ENCODE measurements around the gene GLI3. TPM values are rescaled to one million over a fixed set of nuclear protein-coding genes. Genes with fewer than 3 reads are reported as not detected.

The GLI3 gene
- total and polyA plus RNA-seq, 2 experiments from 2014 or later, result 4.0 to 5.2 TPM

GRCh38 chr7:42213093-42213492 is 23.9 kb downstream of the GLI3 start:
- in situ Hi-C loops (cut with MboI), result no loop called here
- WGBS, 2 experiments (ENCODE audit: low coverage in 1 of 2, low lambda C conversion rate in 2 of 2, missing lambda C conversion rate in 2 of 2), result 73% methylated on average over 3 of the region's 3 CpGs
- Histone ChIP-seq H3K27ac (no peak overlapping the region), H3K79me2 (ENCODE audit: insufficient read depth) (peaks cover 12% of the 10 kb centered on the region), H3K36me3 (ENCODE audit: low read depth) (no peaks in the 10 kb centered on the region), H3K9ac (no peak overlapping the region), H3K4me1 (ENCODE audit: insufficient read depth) (peaks cover 29% of the 10 kb centered on the region), H3K4me3 (no peak overlapping the region), H3K4me2 (ENCODE audit: unreplicated experiment) (no peak overlapping the region), H3K9me3 (ENCODE audit: low read depth) (no peaks in the 10 kb centered on the region), H3F3A (ENCODE audit: insufficient read depth) (0 out of 2 replicates have a peak, but pooled peaks cover 4% of the 10 kb centered on the region), H2AFZ (no peak overlapping the region), H3K27me3 (replicated peaks; ENCODE audit: insufficient read depth) (no peaks in the 10 kb centered on the region), H4K20me1 (ENCODE audit: insufficient read depth) (no peaks in the 10 kb centered on the region), H3K9me2 (ENCODE audit: insufficient read depth) (no peaks in the 10 kb centered on the region)
- TF ChIP-seq EZH2phosphoT487 (IDR thresholded peaks at IDR 0.05; ENCODE audit: insufficient read depth, low read depth) (no peak), EZH2 (IDR thresholded peaks at IDR 0.05; ENCODE audit: insufficient read depth, poor library complexity, severe bottlenecking) (no peak)
- DNase-seq, result no peak

GRCh38 chr7:42212541-42213090 is 24.4 kb downstream of the GLI3 start:
- no peak overlapping the region for H3K27ac ChIP-seq
- in situ Hi-C loops (cut with MboI), result no loop called here
- no peak for DNase-seq
- no peaks in the 10 kb centered on the region for H4K20me1 ChIP-seq (ENCODE audit: insufficient read depth)
- H3K27me3 ChIP-seq (replicated peaks; ENCODE audit: insufficient read depth), result no peaks in the 10 kb centered on the region
- H3K79me2 ChIP-seq (ENCODE audit: insufficient read depth), result peaks cover 12% of the 10 kb centered on the region; the same call in 1 of the 2 replicates
- H3F3A ChIP-seq (ENCODE audit: insufficient read depth), result no peaks in the 10 kb centered on the region
- H3K4me3 ChIP-seq, result no peak overlapping the region
- no peak for TF ChIP-seq EZH2 (IDR thresholded peaks at IDR 0.05; ENCODE audit: insufficient read depth, poor library complexity, severe bottlenecking)
- no peak for TF ChIP-seq EZH2phosphoT487 (IDR thresholded peaks at IDR 0.05; ENCODE audit: insufficient read depth, low read depth)
- no peak overlapping the region for H3K4me2 ChIP-seq (ENCODE audit: unreplicated experiment)
- no peak overlapping the region for H2AFZ ChIP-seq
- H3K4me1 ChIP-seq (ENCODE audit: insufficient read depth), result peaks cover 24% of the 10 kb centered on the region
- no peaks in the 10 kb centered on the region for H3K9me3 ChIP-seq (ENCODE audit: low read depth)
- H3K9ac ChIP-seq, result no peak overlapping the region
- H3K9me2 ChIP-seq (ENCODE audit: insufficient read depth), result no peaks in the 10 kb centered on the region
- WGBS, 2 experiments (ENCODE audit: low coverage in 1 of 2, low lambda C conversion rate in 2 of 2, missing lambda C conversion rate in 2 of 2), result 89 to 91% methylated on average over 8 of the region's 8 CpGs
- H3K36me3 ChIP-seq (ENCODE audit: low read depth), result no peaks in the 10 kb centered on the region

- H3K9me2 ChIP-seq (ENCODE audit: insufficient read depth), result no peaks in the 10 kb centered on the region
- DNase-seq, result no peak
- no peak overlapping the region for H3K4me3 ChIP-seq
- no peak overlapping the region for H3K27ac ChIP-seq
- no peaks in the 10 kb centered on the region for H3K9me3 ChIP-seq (ENCODE audit: low read depth)
- TF ChIP-seq EZH2 (IDR thresholded peaks at IDR 0.05; ENCODE audit: insufficient read depth, poor library complexity, severe bottlenecking) (no peak), EZH2phosphoT487 (IDR thresholded peaks at IDR 0.05; ENCODE audit: insufficient read depth, low read depth) (no peak)
- peaks cover 10% of the 10 kb centered on the region; the same call in 1 of the 2 replicates for H3K79me2 ChIP-seq (ENCODE audit: insufficient read depth)
- no peak overlapping the region for H3K4me2 ChIP-seq (ENCODE audit: unreplicated experiment)
- WGBS, 2 experiments (ENCODE audit: low coverage in 1 of 2, low lambda C conversion rate in 2 of 2, missing lambda C conversion rate in 2 of 2), result 60 to 71% methylated on average over 3 of the region's 3 CpGs
- in situ Hi-C loops (cut with MboI), result no loop called here
- H3K36me3 ChIP-seq (ENCODE audit: low read depth), result no peaks in the 10 kb centered on the region
- H3K4me1 ChIP-seq (ENCODE audit: insufficient read depth), result peaks cover 18% of the 10 kb centered on the region
- H4K20me1 ChIP-seq (ENCODE audit: insufficient read depth), result no peaks in the 10 kb centered on the region
- H3F3A ChIP-seq (ENCODE audit: insufficient read depth), result no peaks in the 10 kb centered on the region
- H2AFZ ChIP-seq, result no peak overlapping the region
- H3K9ac ChIP-seq, result no peak overlapping the region
- no peaks in the 10 kb centered on the region for H3K27me3 ChIP-seq (replicated peaks; ENCODE audit: insufficient read depth)
Observed at GRCh38 chr7:42211938-42212337, 25.1 kb downstream of the GLI3 start.

GRCh38 chr7:42210779-42211178 is 26.2 kb downstream of the GLI3 start:
- H2AFZ ChIP-seq, result peak overlapping the region; percentile 32; the same call in 1 of the 2 replicates
- no peak overlapping the region for H3K4me2 ChIP-seq (ENCODE audit: unreplicated experiment)
- no peak overlapping the region for H3K27ac ChIP-seq
- peaks cover 15% of the 10 kb centered on the region; the same call in 1 of the 2 replicates for H3K79me2 ChIP-seq (ENCODE audit: insufficient read depth)
- TF ChIP-seq EZH2phosphoT487 (IDR thresholded peaks at IDR 0.05; ENCODE audit: insufficient read depth, low read depth), result no peak
- TF ChIP-seq EZH2 (IDR thresholded peaks at IDR 0.05; ENCODE audit: insufficient read depth, poor library complexity, severe bottlenecking), result no peak
- H3F3A ChIP-seq (ENCODE audit: insufficient read depth), result no peaks in the 10 kb centered on the region
- no peak overlapping the region for H3K9ac ChIP-seq
- in situ Hi-C loops (cut with MboI), result no loop called here
- H3K27me3 ChIP-seq (replicated peaks; ENCODE audit: insufficient read depth), result no peaks in the 10 kb centered on the region
- WGBS, 2 experiments (ENCODE audit: low coverage in 1 of 2, low lambda C conversion rate in 2 of 2, missing lambda C conversion rate in 2 of 2), result 41 to 42% methylated on average over 3 of the region's 3 CpGs
- H3K4me3 ChIP-seq, result no peak overlapping the region
- H3K4me1 ChIP-seq (ENCODE audit: insufficient read depth), result peaks cover 18% of the 10 kb centered on the region
- H3K9me2 ChIP-seq (ENCODE audit: insufficient read depth), result no peaks in the 10 kb centered on the region
- DNase-seq, result no peak
- no peaks in the 10 kb centered on the region for H4K20me1 ChIP-seq (ENCODE audit: insufficient read depth)
- no peaks in the 10 kb centered on the region for H3K36me3 ChIP-seq (ENCODE audit: low read depth)
- no peaks in the 10 kb centered on the region for H3K9me3 ChIP-seq (ENCODE audit: low read depth)

Measured in GM23248 (cell line).